ENCODE data around the gene WLS.

DNA sequence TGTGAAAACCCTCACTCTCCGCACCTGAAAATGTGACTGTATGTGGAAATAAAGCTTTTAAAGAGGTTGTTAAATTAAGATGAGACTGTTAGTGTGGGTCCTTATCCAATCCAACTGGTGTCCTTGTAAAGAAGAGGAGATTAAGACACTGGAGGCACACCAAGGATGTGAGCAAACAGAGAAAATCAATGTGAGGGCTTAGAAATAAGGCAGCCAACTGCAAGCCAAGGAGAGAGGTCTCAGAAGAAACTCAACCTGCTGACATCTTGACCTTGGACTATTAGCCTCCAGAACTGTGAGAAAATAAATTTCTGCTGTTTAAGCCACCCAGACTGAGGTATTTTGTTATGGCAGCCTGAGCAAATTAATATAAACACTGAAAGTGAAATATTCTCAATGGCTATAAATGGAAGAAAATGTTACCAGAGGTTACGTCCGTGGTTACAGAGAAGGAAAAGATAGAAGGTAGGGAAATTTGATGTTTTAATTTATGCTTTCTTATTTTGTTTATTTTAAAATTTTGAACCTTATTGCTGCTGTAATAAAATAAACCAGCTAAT lies 22.4 kb upstream of the WLS start:
- TF ChIP-seq, protein P1, sequence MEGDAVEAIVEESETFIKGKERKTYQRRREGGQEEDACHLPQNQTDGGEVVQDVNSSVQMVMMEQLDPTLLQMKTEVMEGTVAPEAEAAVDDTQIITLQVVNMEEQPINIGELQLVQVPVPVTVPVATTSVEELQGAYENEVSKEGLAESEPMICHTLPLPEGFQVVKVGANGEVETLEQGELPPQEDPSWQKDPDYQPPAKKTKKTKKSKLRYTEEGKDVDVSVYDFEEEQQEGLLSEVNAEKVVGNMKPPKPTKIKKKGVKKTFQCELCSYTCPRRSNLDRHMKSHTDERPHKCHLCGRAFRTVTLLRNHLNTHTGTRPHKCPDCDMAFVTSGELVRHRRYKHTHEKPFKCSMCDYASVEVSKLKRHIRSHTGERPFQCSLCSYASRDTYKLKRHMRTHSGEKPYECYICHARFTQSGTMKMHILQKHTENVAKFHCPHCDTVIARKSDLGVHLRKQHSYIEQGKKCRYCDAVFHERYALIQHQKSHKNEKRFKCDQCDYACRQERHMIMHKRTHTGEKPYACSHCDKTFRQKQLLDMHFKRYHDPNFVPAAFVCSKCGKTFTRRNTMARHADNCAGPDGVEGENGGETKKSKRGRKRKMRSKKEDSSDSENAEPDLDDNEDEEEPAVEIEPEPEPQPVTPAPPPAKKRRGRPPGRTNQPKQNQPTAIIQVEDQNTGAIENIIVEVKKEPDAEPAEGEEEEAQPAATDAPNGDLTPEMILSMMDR (conservative IDR thresholded peaks at IDR 0.05): no peak
- no peak for TF ChIP-seq ZFX (IDR thresholded peaks at IDR 0.05)
